GM13976 (cell line): ENCODE data around the gene LRRC8C.

Source experiments
- DNase-seq: peaks from one replicate; pipeline ENCODE4 v3.0.0; 2012; ENCODE audit warnings: low spot score
- CTCF ChIP-seq: IDR thresholded peaks from 2 replicates; pipeline ENCODE4 v1.5.1; 2012; ENCODE audit warnings: borderline replicate concordance, mild to moderate bottlenecking; ENCODE audit not compliant: insufficient read depth; ENCODE audit errors: extremely low read depth, missing control alignments, control extremely low read depth
- in situ Hi-C: fragments of 300-500 bp; cut with MboI; formaldehyde crosslinking; loops from one replicate; pipeline ENCODE4 v1.12.0; 2022; ENCODE audit warnings: low sequenced_read_pairs, mixed read lengths, inconsistent platforms; ENCODE audit not compliant: unreplicated experiment

LRRC8C gene

DNA sequence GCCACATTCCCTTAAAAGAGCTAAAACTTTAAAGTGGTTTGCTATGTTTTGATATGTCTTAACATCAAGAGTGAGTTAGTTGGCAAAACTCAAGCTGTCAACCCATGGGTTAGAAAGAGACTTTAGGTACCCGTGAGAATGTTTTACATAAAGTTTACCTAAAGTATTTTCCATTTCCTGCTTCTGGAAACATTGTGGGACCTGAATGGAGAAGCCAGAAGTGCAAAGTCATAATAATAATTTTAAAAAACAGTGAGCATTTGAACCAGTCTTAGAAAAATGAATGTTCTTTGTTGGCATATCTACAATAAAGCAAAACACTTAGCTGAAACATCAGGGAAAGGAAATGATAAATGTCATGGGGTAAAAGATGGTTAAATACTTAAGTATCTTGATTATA is 34.8 kb downstream of the LRRC8C start:
- DNase-seq: no peak
- TF ChIP-seq CTCF: no peak
- in situ Hi-C loops: no loop called here

GRCh38 chr1:89668961-89669360 is 36.0 kb downstream of the LRRC8C start:
- in situ Hi-C loops: no loop called here
- DNase-seq: no peak

DNA sequence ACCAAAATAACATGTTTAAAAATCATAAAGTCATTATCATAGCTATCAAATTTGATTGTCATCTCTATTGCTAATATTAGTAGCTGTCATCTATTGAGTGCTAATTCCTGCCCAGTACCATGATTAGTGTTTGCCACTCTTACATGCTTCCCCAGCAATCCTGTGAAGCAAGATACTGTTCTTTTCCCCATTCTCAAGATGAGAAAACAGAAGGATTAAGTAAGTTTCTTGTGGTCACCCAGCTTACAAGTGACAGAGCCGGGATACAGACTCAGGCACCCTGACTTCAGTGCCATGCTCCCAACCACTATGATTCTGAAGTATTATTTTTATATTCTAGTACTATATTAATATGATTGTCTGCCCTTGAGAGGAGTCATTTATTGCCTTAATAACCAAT is 36.5 kb downstream of the LRRC8C start:
- in situ Hi-C loops: no loop called here
- no peak for TF ChIP-seq CTCF
- no peak for DNase-seq

More at GRCh38 chr1:89668961-89669360, 36.0 kb downstream of the LRRC8C start:
- TF ChIP-seq CTCF: no peak

DNA sequence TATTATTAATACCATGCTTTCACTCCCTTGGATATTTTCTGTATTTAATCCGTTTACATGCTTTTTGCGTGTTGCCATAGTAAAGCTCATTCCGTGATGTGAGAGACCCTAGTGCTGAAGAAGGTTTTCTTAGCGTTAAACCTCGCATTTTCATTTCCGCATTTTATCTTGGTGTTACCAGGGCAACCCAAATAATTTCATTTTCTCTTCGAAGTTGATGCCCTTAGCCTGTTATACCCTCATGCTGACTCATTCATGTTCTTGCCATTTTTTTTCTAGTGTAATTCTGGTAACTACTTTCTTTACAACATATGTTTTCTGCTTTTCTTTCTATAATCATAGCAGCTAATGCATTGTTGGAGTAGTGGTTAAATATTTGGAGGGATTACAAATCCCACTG is 37.2 kb downstream of the LRRC8C start:
- TF ChIP-seq CTCF: no peak
- in situ Hi-C loops: no loop called here
- DNase-seq: peak; percentile 63

- in situ Hi-C loops: no loop called here
- no peak for TF ChIP-seq CTCF
- DNase-seq: no peak
Measured at GRCh38 chr1:89670711-89671110, 37.8 kb downstream of the LRRC8C start.

GRCh38 chr1:89671775-89672488 is 39.0 kb downstream of the LRRC8C start:
- no peak for DNase-seq
- no peak for TF ChIP-seq CTCF
- in situ Hi-C loops: no loop called here

DNA sequence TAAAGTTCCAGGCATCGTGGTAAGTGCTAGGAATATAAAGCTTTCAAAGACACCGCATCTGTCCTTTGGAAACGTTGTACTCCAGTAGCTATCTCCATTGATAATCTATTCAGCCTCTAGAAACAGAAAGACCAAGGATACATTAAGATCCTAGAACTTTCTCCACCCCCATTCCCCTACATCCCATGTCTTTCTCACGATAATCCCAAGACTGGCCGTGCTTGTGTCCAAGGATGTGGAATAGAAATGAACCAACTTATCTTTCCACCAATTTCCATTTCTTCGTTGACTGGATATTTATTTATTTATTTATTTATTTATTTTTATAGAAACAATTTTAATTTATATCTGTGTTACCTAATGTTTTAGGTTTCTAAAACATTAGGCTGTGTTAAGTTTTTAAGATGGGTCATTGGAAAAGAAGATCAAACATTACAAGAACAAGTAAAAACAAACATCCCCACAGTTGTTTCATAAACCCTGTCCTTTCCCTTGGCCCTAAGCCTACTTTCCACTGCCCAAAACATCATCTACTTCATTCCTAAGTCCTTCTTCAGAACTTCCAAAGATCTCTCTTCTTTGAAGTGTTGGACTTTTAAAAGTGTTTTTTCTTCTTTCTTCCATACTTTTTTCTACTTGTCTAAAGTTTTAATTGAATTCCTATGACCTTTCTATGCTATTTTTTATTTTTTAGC is 39.7 kb downstream of the LRRC8C start:
- in situ Hi-C loops: no loop called here
- no peak for TF ChIP-seq CTCF
- no peak for DNase-seq
